ENCODE measurements around the gene IRF2BP2. TPM values are rescaled to one million over a fixed set of nuclear protein-coding genes. Genes with fewer than 3 reads are reported as not detected.

The IRF2BP2 gene
- 100 to 1,000 TPM; 150 to 413 (median 173) TPM for total RNA-seq
- 10 to 100 TPM; 28.7 to 35.6 TPM for polyA plus RNA-seq
- total RNA-seq: 473 reads per million, percentile 98 among the genes with 10 or more reads in this experiment

- ChIA-PET POLR2A (interaction anchor here (0.7 to 7.0 kb wide), 17 partner anchors 9 to 717 kb away, joined by 3 to 260 read pairs (median 8); partner anchors contain the start of gene TARBP1), CTCF (interaction anchor here (4.2 to 4.9 kb wide), 2 partner anchors 11 to 83 kb away, joined by 23 to 35 read pairs; no protein-coding TSS in a partner anchor)
- H3K36me3 Mint-ChIP-seq: peaks cover 11 to 32% (median 23%) of the 10 kb centered on the region in 5 donors
- peak within 1 kb of the TSS; percentile 89 for H3K4me3 ChIP-seq (ENCODE audit: low read length)
- H3K27me3 ChIP-seq (ENCODE audit: control insufficient read depth in 2 of 2, insufficient read depth in 2 of 2, low read length in 2 of 2): no peaks in the 10 kb centered on the region
- H3K27ac Mint-ChIP-seq: peak within 1 kb of the TSS; percentile 97 to 100 (median 99)
- H3K27ac ChIP-seq (ENCODE audit: low read depth, low read length): peak within 1 kb of the TSS; percentile 97
- H3K9me3 Mint-ChIP-seq: peaks cover 0 to 13% (median 0%) of the 10 kb centered on the region in 11 donors
- H3K36me3 ChIP-seq (ENCODE audit: control insufficient read depth in 2 of 3, insufficient read depth in 3 of 3, low read length in 3 of 3): peaks cover 5 to 8% (median 5%) of the 10 kb centered on the region in 3 experiments
- peak within 1 kb of the TSS; percentile 83 to 98 (median 90) for H3K4me3 Mint-ChIP-seq
- H3K4me1 ChIP-seq (ENCODE audit: control insufficient read depth in 2 of 2, insufficient read depth in 2 of 2, low read length in 2 of 2): peaks cover 35 to 47% of the 10 kb centered on the region in 2 donors
- H3K27me3 Mint-ChIP-seq: peaks cover 0 to 6% (median 0%) of the 10 kb centered on the region in 5 donors
- DNase-seq (peak; percentile 80 to 92 (median 89)), ATAC-seq (peak; percentile 39)
- H3K4me1 Mint-ChIP-seq: peaks cover 45 to 64% (median 56%) of the 10 kb centered on the region in 7 donors
- H3K9me3 ChIP-seq (ENCODE audit: control insufficient read depth in 2 of 3, low read length in 3 of 3): no peaks in the 10 kb centered on the region
- intact Hi-C loops (cut with micrococcal nuclease): loop anchor here (1.0 to 5.0 kb wide), 11 partner anchors 9 to 1257 kb away; partner anchors contain the start of genes B3GALNT2 (in 1 of the 2), LYST (in 1 of the 2), RBM34 (in 1 of the 2) and TARBP1 (in 1 of the 2)
Observed at GRCh38 chr1:234610061-234610665, at the start of gene IRF2BP2. Gene IRF2BP2, minus strand, starts transcription at chr1:234610178. Its CDS starts 684 bp downstream, at chr1:234609494.

DNA sequence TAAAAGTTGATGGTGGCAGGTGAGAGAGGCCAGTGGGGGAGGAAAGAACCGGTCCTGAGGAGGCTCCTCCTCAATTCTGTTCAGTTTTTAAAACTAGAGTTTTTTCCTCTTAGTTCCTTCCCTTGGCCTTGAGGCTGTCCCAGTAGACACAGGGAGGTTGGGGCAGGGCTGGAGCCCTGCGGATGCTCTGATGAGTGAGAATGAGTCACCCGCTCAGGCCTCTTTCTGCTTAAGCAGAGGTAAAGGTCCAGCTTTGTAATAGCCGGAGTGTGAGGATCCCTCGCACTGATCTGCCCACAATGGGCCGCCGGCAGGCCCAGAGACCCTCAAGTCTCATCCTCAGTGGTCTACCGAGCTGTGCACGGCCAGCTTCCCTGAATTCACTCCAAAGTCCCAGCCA, 49.6 kb upstream of the IRF2BP2 start:
- Histone ChIP-seq H3K4me3 (ENCODE audit: low read length) (no peak overlapping the region), H3K9me3 (ENCODE audit: control insufficient read depth in 2 of 3, low read length in 3 of 3) (no peaks in the 10 kb centered on the region), H3K4me1 (ENCODE audit: control insufficient read depth in 2 of 2, insufficient read depth in 2 of 2, low read length in 2 of 2) (no peaks in the 10 kb centered on the region), H3K27ac (ENCODE audit: low read depth, low read length) (no peak overlapping the region), H3K36me3 (ENCODE audit: control insufficient read depth in 2 of 3, insufficient read depth in 3 of 3, low read length in 3 of 3) (no peaks in the 10 kb centered on the region), H3K27me3 (ENCODE audit: control insufficient read depth in 2 of 2, insufficient read depth in 2 of 2, low read length in 2 of 2) (no peaks in the 10 kb centered on the region)
- H3K4me3 Mint-ChIP-seq: no peak overlapping the region
- H3K36me3 Mint-ChIP-seq: no peaks in the 10 kb centered on the region
- H3K27ac Mint-ChIP-seq: peak overlapping the region in 1 of 9 donors; percentile 26
- DNase-seq: no peak
- CTCF ChIA-PET: no interaction called here
- peaks cover 0 to 19% (median 12%) of the 10 kb centered on the region in 7 donors for H3K4me1 Mint-ChIP-seq
- intact Hi-C loops (cut with micrococcal nuclease): loop anchor here in 1 of 2 donors (5.0 kb wide), 1 partner anchor 47 kb away; the partner anchor contains the start of gene IRF2BP2
- POLR2A ChIA-PET: interaction anchor here (0.7 kb wide), 1 partner anchor 40 kb away, joined by 3 read pairs; no protein-coding TSS in a partner anchor
- H3K27me3 Mint-ChIP-seq: no peaks in the 10 kb centered on the region
- ATAC-seq: no peak
- H3K9me3 Mint-ChIP-seq: no peaks in the 10 kb centered on the region

GRCh38 chr1:234658138-234658537, 48.2 kb upstream of the IRF2BP2 start:
- Histone ChIP-seq H3K9me3 (ENCODE audit: control insufficient read depth in 2 of 3, low read length in 3 of 3) (no peaks in the 10 kb centered on the region), H3K27me3 (ENCODE audit: control insufficient read depth in 2 of 2, insufficient read depth in 2 of 2, low read length in 2 of 2) (no peaks in the 10 kb centered on the region), H3K4me1 (ENCODE audit: control insufficient read depth in 2 of 2, insufficient read depth in 2 of 2, low read length in 2 of 2) (no peaks in the 10 kb centered on the region), H3K27ac (ENCODE audit: low read depth, low read length) (no peak overlapping the region), H3K36me3 (ENCODE audit: control insufficient read depth in 2 of 3, insufficient read depth in 3 of 3, low read length in 3 of 3) (no peaks in the 10 kb centered on the region), H3K4me3 (ENCODE audit: low read length) (no peak overlapping the region)
- ChIA-PET CTCF (no interaction called here), POLR2A (interaction anchor here (0.6 to 2.0 kb wide), 4 partner anchors 8 to 55 kb away, joined by 3 to 7 read pairs (median 3); no protein-coding TSS in a partner anchor)
- intact Hi-C loops (cut with micrococcal nuclease): loop anchor here in 1 of 2 donors (5.0 kb wide), 1 partner anchor 46 kb away; the partner anchor contains the start of gene IRF2BP2
- H3K9me3 Mint-ChIP-seq: peaks cover 0 to 2% (median 0%) of the 10 kb centered on the region in 11 donors
- H3K4me1 Mint-ChIP-seq: peaks cover 0 to 17% (median 12%) of the 10 kb centered on the region in 7 donors
- no peak for DNase-seq
- H3K4me3 Mint-ChIP-seq: no peak overlapping the region
- ATAC-seq: no peak
- peaks cover 0 to 2% (median 0%) of the 10 kb centered on the region in 5 donors for H3K27me3 Mint-ChIP-seq
- H3K27ac Mint-ChIP-seq: peak overlapping the region in 1 of 9 donors; percentile 60
- H3K36me3 Mint-ChIP-seq: peaks cover 0 to 2% (median 0%) of the 10 kb centered on the region in 5 donors

GRCh38 chr1:234656944-234657654, 47.1 kb upstream of the IRF2BP2 start:
- intact Hi-C loops (cut with micrococcal nuclease): loop anchor here in 1 of 2 donors (5.0 kb wide), 1 partner anchor 45 kb away; the partner anchor contains the start of gene IRF2BP2
- peaks cover 0 to 2% (median 0%) of the 10 kb centered on the region in 11 donors for H3K9me3 Mint-ChIP-seq
- Histone ChIP-seq H3K27ac (ENCODE audit: low read depth, low read length) (no peak overlapping the region), H3K27me3 (ENCODE audit: control insufficient read depth in 2 of 2, insufficient read depth in 2 of 2, low read length in 2 of 2) (no peaks in the 10 kb centered on the region), H3K36me3 (ENCODE audit: control insufficient read depth in 2 of 3, insufficient read depth in 3 of 3, low read length in 3 of 3) (no peaks in the 10 kb centered on the region), H3K4me1 (ENCODE audit: control insufficient read depth in 2 of 2, insufficient read depth in 2 of 2, low read length in 2 of 2) (no peaks in the 10 kb centered on the region), H3K4me3 (ENCODE audit: low read length) (no peak overlapping the region), H3K9me3 (ENCODE audit: control insufficient read depth in 2 of 3, low read length in 3 of 3) (no peaks in the 10 kb centered on the region)
- ChIA-PET POLR2A (interaction anchor here (1.0 to 2.0 kb wide), 3 partner anchors 11 to 45 kb away, joined by 3 to 7 read pairs (median 3); no protein-coding TSS in a partner anchor), CTCF (interaction anchor here (1.1 kb wide), 1 partner anchor 427 kb away, joined by 4 read pairs; no protein-coding TSS in a partner anchor)
- H3K27me3 Mint-ChIP-seq: peaks cover 0 to 6% (median 0%) of the 10 kb centered on the region in 5 donors
- peak; percentile 95 for ATAC-seq
- H3K4me1 Mint-ChIP-seq: peaks cover 0 to 15% (median 12%) of the 10 kb centered on the region in 7 donors
- H3K4me3 Mint-ChIP-seq: peak overlapping the region in 1 of 10 donors; percentile 43
- H3K36me3 Mint-ChIP-seq: peaks cover 0 to 2% (median 0%) of the 10 kb centered on the region in 5 donors
- DNase-seq: no peak
- H3K27ac Mint-ChIP-seq: peak overlapping the region in 3 of 9 donors; percentile 20 to 54 (median 42)

- no peak for ATAC-seq
- intact Hi-C loops (cut with micrococcal nuclease): loop anchor here in 1 of 2 donors (5.0 kb wide), 1 partner anchor 44 kb away; the partner anchor contains the start of gene IRF2BP2
- Mint-ChIP-seq H3K27me3 (peaks cover 0 to 6% (median 0%) of the 10 kb centered on the region in 5 donors), H3K36me3 (peaks cover 0 to 2% (median 0%) of the 10 kb centered on the region in 5 donors), H3K4me1 (peaks cover 0 to 13% (median 9%) of the 10 kb centered on the region in 7 donors), H3K9me3 (peaks cover 0 to 2% (median 0%) of the 10 kb centered on the region in 11 donors), H3K4me3 (peak overlapping the region in 1 of 10 donors; percentile 43), H3K27ac (peak overlapping the region in 2 of 9 donors; percentile 20 to 42)
- Histone ChIP-seq H3K36me3 (ENCODE audit: control insufficient read depth in 2 of 3, insufficient read depth in 3 of 3, low read length in 3 of 3) (no peaks in the 10 kb centered on the region), H3K4me3 (ENCODE audit: low read length) (no peak overlapping the region), H3K4me1 (ENCODE audit: control insufficient read depth in 2 of 2, insufficient read depth in 2 of 2, low read length in 2 of 2) (no peaks in the 10 kb centered on the region), H3K27ac (ENCODE audit: low read depth, low read length) (no peak overlapping the region), H3K9me3 (ENCODE audit: control insufficient read depth in 2 of 3, low read length in 3 of 3) (no peaks in the 10 kb centered on the region), H3K27me3 (ENCODE audit: control insufficient read depth in 2 of 2, insufficient read depth in 2 of 2, low read length in 2 of 2) (no peaks in the 10 kb centered on the region)
- ChIA-PET POLR2A (no interaction called here), CTCF (no interaction called here)
- DNase-seq: no peak
Observed at GRCh38 chr1:234656070-234656895, 46.3 kb upstream of the IRF2BP2 start.

All from naive thymus-derived CD4-positive, alpha-beta T cell (primary cell).